IMR-90 (cell line): ENCODE data around the gene DHX40. TPM values are rescaled to one million over a fixed set of nuclear protein-coding genes. Genes with fewer than 3 reads are reported as not detected.

Source experiments
- BHLHE40 ChIP-seq: fragments of 150-350 bp; IDR thresholded peaks from 2 replicates; pipeline ENCODE4 v1.6.1; 2016; ENCODE audit warnings: mild to moderate bottlenecking, low read depth, low read length
- CEBPB ChIP-seq: IDR thresholded peaks from 2 replicates; pipeline ENCODE4 v1.6.1; 2012; ENCODE audit warnings: low read depth, low read length, improper control_type of control experiment
- CHD1 ChIP-seq: IDR thresholded peaks from 2 replicates; pipeline ENCODE4 v1.6.1; 2012; ENCODE audit warnings: low read depth, low read length, improper control_type of control experiment
- ELK1 ChIP-seq: fragments of 150-350 bp; IDR thresholded peaks from 2 replicates; pipeline ENCODE4 v1.6.1; 2016; ENCODE audit warnings: low read depth, mild to moderate bottlenecking, low read length, moderate library complexity, borderline replicate concordance
- MAFK ChIP-seq: IDR thresholded peaks from 2 replicates; pipeline ENCODE4 v1.6.1; 2012; ENCODE audit warnings: low read depth, low read length, improper control_type of control experiment
- RAD21 ChIP-seq: IDR thresholded peaks from 2 replicates; pipeline ENCODE4 v1.6.1; 2012; ENCODE audit warnings: low read length, improper control_type of control experiment
- RFX5 ChIP-seq: IDR thresholded peaks from 2 replicates; pipeline ENCODE4 v1.8.0; 2012; ENCODE audit warnings: low read depth, mild to moderate bottlenecking, low read length, moderate library complexity
- SMC3 ChIP-seq: fragments of 150-350 bp; IDR thresholded peaks from 2 replicates; pipeline ENCODE4 v1.6.1; 2016; ENCODE audit warnings: low read depth, mild to moderate bottlenecking, antibody characterized with exemption, low read length, moderate library complexity
- polyA plus RNA-seq, 3 experiments: library from polyadenylated mRNA; depleted of rRNA; stranded (reverse); fragments of >200 nt; gene quantifications; 2 replicates each; pipeline ENCODE4 v1.2.3, GENCODE V29; 2012; ENCODE audit warnings: low replicate concordance in 1 of 3
- total RNA-seq: library from RNA; depleted of rRNA; stranded (reverse); fragments of >200 nt; gene quantifications from 2 replicates; pipeline ENCODE4 v1.2.3, GENCODE V29; 2012

Gene DHX40
- total and polyA plus RNA-seq, 2 of the 4 experiments (the other 2 are of a cell fraction) = 17.4 to 44.4 TPM

- TF ChIP-seq BHLHE40 (peak; percentile 84), SMC3 (no peak), CEBPB (no peak), ELK1 (no peak), RAD21 (no peak), RFX5 (no peak), MAFK (no peak), CHD1 (no peak)
These were observed at the start of gene DHX40 (continued) for GRCh38 chr17:59565171-59565958.
